Epidermal melanocyte (primary cell): ENCODE data around the gene AGXT2.
"Not testable (repeated sequence)": the region's sequence is repeated elsewhere in the genome, so short reads cannot be mapped to it uniquely, and the experiment has no call there.

Experiments
- DNase-seq: peaks from one replicate; pipeline ENCODE4 v3.0.0; 2011; ENCODE audit warnings: low spot score; ENCODE audit not compliant: insufficient read length

The AGXT2 gene

DNA sequence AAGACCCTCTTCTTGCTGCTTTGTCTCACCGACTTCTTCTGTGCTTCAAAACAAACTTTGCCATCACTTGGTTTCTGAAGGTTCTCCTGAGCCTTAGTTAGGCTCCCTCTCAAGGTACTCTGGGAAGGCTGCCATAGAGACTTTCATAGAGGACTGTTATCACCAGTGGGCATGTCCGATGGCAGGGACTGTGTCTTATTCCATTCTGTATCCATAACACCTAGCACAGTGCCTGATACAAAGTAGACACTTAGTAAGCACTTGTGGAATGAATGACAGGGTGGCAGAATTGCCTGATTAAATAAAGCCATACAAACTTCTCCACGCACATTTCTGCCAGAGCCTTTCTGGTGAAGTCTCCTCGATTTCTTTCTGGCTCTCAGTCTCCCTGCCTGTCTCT lies 32.7 kb downstream of the AGXT2 start:
- DNase-seq, result no peak

DNA sequence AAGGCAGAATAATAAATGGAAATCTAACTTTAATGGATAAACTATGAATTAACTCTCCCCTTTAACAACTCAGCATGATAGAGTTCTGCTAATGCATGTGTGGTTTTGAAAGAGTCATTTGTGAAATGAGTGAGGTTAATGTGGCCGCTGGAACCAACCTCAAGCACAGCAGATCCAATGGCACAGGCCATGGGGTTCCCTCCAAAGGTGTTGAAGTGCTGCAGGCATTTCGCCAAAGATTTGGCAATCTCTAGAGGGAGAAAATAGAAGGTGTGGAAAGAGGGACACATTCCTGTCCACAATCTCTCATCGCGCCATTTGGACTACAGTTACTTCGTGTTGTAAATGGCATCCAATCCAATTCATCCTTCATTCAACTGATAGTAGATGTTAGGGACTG lies 35.0 kb downstream of the AGXT2 start:
- DNase-seq, result no peak

DNA sequence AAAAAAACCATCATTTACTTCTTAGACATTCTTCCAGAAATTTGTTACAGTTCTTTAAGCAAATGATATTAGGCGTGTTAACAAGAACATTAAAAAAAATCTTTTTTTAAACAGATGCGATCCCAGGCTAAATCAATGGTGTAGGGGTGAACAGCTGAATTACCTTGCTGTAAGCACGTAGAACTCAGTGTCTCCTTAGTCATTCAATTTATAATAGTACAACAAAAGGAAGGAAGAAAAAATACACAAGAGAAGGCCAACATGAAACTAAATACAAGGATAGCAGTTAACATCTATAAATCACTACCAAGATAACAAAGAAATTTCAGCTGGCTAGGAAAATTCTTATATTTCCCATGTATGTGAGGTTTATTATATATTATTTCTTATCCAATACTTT lies 35.4 kb downstream of the AGXT2 start:
- no peak for DNase-seq

- no peak for DNase-seq
Measured at GRCh38 chr5:35010676-35011075, 37.1 kb downstream of the AGXT2 start.

- no peak for DNase-seq
Measured at GRCh38 chr5:35009657-35010056, 38.1 kb downstream of the AGXT2 start.

- no peak for DNase-seq
Measured at GRCh38 chr5:35009019-35009418, 38.7 kb downstream of the AGXT2 start.

GRCh38 chr5:35004771-35005170 lies 43.0 kb downstream of the AGXT2 start:
- DNase-seq, result no peak

DNA sequence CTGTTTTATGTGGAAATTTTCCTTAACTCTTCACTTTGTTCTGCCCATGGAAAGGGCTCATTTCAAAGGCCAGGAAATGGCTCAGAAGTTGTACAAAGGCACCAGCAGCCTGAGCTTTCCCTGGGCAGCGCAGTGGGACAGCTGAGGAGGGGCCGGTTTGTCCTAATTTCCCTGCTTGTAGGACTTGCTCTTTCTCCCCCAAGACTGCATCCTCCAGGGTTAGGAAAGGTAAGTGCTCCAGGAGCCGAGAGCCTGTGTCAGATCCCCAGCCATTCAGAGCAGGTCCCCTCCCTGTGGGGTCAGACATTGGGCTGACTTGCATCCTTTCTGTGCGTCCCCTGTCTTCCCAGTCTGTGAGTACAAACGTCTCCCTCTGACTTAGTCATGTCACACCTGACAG lies 43.5 kb downstream of the AGXT2 start:
- no peak for DNase-seq

DNA sequence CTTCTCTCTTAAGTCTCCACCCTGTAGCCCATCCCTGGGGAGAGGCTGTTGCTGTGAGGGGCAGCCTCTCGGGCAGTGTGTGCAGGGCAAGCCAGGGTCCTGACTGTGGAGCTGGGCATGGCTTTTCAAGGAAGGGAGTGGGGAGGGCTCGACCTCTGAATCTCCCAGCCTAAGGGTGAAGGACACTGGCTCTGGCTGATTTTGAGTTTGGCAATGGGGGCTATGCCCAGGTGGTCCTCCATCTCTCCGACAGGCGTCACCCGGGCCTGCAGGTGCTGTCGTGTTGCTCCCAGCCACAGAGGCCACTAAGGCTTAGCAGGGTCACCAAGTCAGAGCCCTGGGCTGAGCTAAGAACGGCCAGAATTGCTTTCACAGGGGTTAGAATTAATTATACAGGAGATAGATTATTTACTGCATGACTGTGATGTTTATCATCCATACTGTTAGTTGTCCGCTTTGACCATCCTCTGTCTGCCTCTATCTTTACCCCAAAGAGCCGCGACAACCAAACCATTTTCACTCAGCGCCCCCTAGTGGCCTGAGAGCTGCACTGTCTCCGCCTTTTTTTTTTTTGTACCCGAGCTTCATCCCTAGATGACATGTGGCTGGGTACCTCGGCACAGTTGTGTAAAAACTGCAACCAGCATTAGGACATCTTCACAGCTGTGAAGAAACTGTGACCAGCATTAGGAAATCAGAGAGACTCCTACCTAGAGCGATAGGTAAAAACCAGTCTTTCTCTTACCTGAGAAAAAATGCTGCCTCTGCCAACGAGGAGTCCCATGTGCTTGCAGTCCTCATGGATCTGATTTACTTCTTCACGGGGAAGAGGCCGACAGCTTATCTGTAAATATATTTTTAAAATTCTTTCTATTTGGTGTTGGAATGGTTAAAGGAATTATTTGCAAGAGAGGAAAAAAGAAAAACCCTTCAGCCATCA lies 44.5 kb downstream of the AGXT2 start:
- DNase-seq, result peak; percentile 64

DNA sequence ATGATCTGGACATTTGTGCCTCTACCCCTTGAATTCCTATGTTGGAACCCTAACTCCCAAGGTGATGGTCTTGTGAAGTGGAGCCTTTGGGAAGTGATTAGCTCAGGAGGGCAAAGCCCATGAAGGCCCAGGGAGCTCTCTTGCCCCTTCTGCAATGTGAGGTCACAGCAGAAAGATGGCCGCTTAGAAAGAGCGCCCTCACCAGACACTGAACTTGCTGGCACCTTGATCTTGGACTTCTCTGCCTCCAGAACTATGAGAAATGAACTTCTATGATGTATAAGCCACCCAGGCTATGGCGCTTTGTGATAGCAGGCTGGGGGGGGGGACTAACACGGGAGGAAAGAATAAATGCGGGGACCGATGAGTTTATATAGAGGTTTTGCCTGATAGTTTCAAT lies 45.3 kb downstream of the AGXT2 start:
- DNase-seq, result no peak

DNA sequence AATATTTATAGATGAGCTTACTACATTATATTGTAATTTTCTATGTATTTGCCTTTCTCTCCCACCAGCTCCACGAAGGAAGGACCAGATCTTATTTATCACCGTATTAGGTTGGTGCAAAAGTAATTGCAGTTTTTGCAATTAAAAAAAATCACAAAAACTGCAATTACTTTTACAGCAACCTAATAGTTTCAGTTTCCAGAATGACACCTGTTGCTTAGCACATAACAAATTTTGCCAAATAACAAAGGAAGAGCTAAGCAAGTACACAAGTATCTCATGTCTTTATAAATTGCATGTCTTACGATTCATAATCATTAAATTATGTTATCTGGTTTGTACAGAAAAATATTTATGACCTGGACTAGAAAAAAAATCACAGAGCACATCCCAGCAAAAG lies 45.9 kb downstream of the AGXT2 start:
- no peak for DNase-seq

GRCh38 chr5:34998058-34998789 lies 49.5 kb downstream of the AGXT2 start:
- DNase-seq, result no peak

DNA sequence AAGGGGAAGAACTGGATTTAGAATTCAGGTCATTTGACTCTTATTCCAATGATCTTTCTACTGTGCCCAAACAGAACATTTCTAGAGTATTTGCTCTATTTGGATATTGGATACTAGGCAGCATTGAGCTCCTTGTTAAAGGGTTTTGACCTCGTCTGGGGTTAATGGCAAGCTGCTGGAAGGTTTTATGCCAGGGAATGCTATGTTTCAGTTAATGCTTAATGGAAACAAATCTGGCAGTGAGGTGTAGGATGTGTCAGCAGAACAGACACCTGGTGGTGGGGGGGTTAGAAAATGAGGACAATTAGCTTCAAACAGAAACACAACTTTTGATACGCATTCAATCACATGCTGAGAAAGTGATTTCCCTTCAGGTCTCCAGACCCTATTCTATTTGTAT lies 51.5 kb downstream of the AGXT2 start:
- DNase-seq, result no peak

DNA sequence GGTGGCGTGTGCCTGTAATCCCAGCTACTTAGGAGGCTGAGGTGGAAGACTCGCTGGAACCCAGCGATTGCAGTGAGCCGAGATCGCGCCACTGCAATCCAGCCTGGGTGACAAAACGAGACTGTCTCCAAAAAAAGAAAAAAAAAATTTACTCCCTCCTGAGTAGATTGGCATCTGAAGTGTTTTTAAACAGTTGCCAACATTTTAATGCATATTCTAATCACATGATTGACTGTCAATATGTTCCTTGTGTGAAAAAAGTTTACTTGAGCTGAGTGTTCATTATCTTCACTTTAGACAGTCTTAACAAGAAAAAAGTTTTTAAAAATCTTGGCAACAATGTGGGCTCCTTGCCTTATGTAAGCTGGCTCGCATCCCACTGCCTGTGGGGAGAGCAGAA lies 53.8 kb downstream of the AGXT2 start:
- no peak for DNase-seq

GRCh38 chr5:34991486-34992238 lies 56.1 kb downstream of the AGXT2 start:
- DNase-seq, result no peak

DNA sequence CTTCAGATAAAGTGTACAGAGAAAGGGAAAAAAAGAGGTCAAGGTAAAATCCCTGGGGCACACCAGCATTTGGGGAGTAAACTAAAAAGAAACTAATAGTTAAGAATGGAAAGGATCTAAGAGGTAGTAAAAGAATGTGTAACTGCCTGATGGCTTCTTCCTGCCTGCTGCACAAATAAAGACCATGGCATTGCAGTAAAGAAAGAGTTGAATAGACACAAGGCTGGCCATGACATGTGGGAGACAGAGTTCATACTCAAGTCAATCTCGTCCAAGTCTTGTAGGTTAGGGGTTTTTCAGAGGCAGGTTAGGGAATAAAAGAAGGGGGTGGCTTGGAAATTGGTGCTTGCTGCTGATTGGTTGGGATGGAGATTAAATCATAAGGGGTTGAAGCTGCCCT lies 60.8 kb downstream of the AGXT2 start:
- no peak for DNase-seq

DNA sequence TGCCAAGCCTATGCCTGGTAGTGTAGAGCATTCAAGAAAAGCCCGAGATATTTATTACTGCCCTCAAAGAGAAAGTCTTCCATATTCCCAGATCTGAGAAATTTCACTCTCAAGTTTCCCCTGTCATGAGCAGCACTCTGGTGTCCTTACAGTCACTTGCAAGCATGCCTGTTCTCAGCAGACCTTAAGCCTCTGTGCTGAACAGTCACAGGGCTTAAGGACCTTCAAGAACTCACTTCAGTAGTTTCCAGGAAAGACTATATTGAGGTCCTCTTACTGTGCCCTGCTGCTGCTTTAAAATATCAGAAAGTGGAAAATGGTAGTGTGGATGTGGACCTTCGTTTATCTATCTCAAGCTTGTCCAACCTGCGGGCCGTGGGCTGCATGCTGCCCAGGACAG lies 64.9 kb downstream of the AGXT2 start:
- no peak for DNase-seq

- no peak for DNase-seq
Measured at GRCh38 chr5:34978681-34979080, 69.1 kb downstream of the AGXT2 start.

DNA sequence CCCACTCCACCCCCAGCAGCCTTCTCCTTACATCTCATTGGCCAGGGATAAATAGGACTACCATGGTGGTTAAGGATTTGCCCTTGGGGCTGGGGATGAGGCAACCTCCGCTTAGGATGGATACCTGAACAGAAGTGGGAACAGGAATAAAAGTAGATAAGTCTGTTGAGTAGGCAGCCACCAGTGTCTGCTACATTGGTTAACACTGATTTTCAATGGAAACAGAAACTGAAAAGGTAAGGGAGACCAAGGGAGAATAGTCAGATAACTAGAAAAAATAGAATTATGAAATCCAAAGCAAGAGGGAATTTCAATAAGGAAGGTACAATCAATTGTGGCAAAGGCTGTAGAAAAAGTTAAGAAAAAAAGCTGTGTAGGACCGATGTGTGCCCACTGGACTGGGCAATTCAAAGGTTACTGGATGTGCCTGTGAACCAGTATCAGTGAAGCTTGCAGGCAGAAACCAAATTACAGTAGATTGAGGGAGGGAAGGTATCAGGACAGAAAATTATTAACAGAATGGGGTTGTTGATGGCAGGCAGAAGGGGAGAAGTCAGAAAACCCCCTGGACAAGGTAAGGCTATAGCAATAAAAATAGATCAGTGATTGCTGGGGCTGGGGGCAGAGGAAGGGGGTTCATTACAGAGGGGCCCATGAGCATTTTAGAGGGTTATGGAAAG lies 69.7 kb downstream of the AGXT2 start:
- no peak for DNase-seq

- no peak for DNase-seq
Measured at GRCh38 chr5:34976347-34976746, 71.4 kb downstream of the AGXT2 start.

DNA sequence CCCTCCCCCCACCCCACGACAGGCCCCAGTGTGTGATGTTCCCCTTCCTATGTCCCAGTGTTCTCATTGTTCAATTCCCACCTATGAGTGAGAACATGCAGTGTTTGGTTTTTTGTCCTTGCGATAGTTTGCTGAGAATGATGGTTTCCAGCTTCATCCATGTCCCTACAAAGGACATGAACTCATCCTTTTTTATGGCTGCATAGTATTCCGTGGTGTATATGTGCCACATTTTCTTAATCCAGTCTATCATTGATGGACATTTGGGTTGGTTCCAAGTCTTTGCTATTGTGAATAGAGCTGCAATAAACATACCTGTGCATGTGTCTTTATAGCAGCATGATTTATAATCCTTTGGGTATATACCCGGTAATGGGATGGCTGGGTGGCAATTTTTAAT lies 76.1 kb downstream of the AGXT2 start:
- not testable (repeated sequence) for DNase-seq
